Nephron (organoid): ENCODE measurements around the gene CDC14B.

Experiments used
- H3K27ac Mint-ChIP-seq, 3 experiments: 2 replicates each; pipeline ENCODE4 v1.8.0; 2020; ENCODE audit warnings: mixed read lengths in 3 of 3, mild to moderate bottlenecking in 2 of 3, moderate library complexity in 1 of 3
- H3K27me3 Mint-ChIP-seq: 2 replicates; pipeline ENCODE4 v1.8.0; 2021; ENCODE audit warnings: low read depth, mild to moderate bottlenecking, moderate library complexity, mixed read lengths
- H3K36me3 Mint-ChIP-seq: 2 replicates; pipeline ENCODE4 v1.8.0; 2020; ENCODE audit warnings: low read depth, mixed read lengths
- H3K4me1 Mint-ChIP-seq: 2 replicates; pipeline ENCODE4 v1.8.0; 2020; ENCODE audit warnings: mixed read lengths
- H3K4me3 Mint-ChIP-seq, 3 experiments: 2 replicates each; pipeline ENCODE4 v1.8.0; 2020; ENCODE audit warnings: mild to moderate bottlenecking in 3 of 3, mixed read lengths in 3 of 3, moderate library complexity in 2 of 3
- H3K9me3 Mint-ChIP-seq: 2 replicates; pipeline ENCODE4 v1.8.0; 2020; ENCODE audit warnings: mixed read lengths
- CTCF ChIP-seq, 3 experiments: fragments of 200-600 bp; sonication (generic); IDR thresholded peaks; one replicate each; pipeline ENCODE4 v1.5.0; 2021; ENCODE audit warnings: antibody characterized with exemption in 3 of 3; ENCODE audit not compliant: unreplicated experiment in 3 of 3

CDC14B gene

DNA sequence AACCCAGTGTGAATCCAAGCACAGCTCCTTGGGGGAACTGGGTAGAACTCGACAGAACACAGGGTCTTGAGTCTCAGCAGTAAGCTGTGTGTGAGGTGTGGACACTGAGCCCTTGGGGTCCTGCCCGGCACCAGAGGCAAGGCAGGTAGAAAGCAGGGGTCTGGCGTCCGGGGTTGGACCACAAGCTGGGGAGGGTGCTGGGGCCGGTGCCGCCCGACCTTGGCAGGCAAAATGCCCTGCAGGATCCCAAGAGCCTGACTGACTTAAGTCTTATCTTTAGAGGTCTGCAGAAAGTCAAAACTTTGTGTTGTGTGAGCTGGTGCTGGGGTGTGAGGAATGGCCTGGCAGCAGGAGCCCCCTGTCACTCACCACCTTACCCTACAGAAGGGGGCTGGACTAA, 120.4 kb downstream of the CDC14B start:
- Mint-ChIP-seq H3K27me3 (peaks cover 5% of the 10 kb centered on the region), H3K36me3 (peaks cover 15% of the 10 kb centered on the region), H3K27ac (no peak overlapping the region), H3K4me1 (peaks cover 17% of the 10 kb centered on the region), H3K4me3 (no peak overlapping the region), H3K9me3 (no peaks in the 10 kb centered on the region)
- TF ChIP-seq CTCF (IDR thresholded peaks at IDR 0.05; ENCODE audit: unreplicated experiment in 3 of 3) = no peak

DNA sequence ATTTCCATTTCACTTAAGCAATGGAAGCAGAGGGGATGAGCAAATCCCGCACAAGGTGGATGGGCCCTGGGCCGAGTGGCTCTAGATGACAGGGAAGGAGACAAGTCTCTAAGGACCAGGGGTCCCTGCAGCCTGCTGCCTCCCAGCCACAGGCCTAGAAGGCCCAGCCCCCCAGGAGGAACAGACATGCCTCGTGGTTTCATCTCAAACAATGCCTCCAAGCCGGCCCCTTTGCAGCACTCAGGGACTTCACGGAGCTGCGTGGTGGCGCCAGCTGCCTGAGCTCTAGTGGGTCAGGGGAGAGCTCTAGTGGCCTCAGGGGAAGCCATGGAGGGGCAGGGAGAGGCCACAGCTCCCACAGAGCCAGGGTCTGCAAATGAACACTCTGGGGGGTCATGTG, 120.8 kb downstream of the CDC14B start:
- Mint-ChIP-seq H3K27me3 (peaks cover 5% of the 10 kb centered on the region), H3K27ac (no peak overlapping the region), H3K9me3 (no peaks in the 10 kb centered on the region), H3K36me3 (peaks cover 14% of the 10 kb centered on the region), H3K4me1 (peaks cover 16% of the 10 kb centered on the region), H3K4me3 (no peak overlapping the region)
- no peak for TF ChIP-seq CTCF (IDR thresholded peaks at IDR 0.05; ENCODE audit: unreplicated experiment in 3 of 3)

- Mint-ChIP-seq H3K36me3 (peaks cover 12% of the 10 kb centered on the region), H3K9me3 (no peaks in the 10 kb centered on the region)
These were observed 122.6 kb downstream of the CDC14B start for GRCh38 chr9:96497117-96497399.

DNA sequence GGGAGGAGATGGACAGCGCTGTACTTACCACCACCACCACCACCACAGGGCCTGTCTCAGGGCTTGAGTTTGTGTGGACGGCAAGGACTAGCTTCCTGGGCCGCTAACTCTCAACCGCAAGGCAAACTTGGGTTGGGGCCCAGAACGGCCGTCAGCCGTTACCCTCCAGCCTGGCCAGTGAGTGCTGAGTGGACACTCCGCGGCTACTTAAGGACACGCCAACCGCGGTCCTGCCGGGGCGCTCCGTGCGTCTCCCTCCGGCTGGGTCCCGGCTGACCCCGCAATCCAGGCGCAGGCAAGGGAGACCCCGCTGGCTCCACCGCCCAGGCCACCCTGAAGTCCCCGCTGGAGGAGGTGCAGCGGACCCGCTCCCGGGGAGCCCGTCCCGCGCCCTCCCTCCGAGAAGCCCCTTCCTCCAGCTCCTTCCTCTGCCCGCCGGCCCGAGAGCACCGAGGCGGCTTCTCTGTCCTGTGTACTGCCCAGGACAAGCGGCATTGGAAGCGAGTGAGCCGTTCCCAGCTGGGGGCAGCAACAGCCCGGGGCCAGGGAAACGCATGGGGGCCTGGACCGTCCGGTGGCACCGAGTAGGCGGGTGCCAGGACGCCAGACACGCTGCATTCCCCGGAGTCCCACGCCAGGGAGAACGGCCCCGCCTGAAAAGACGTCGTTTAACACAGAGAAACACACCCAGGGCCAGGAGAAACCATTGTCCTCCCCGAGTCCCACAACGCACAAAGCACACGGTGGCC, 123.1 kb downstream of the CDC14B start:
- H3K27me3 Mint-ChIP-seq = peaks cover 5% of the 10 kb centered on the region
- TF ChIP-seq CTCF (IDR thresholded peaks at IDR 0.05; ENCODE audit: unreplicated experiment in 3 of 3) = no peak
- no peak overlapping the region for H3K27ac Mint-ChIP-seq
- H3K36me3 Mint-ChIP-seq = peaks cover 15% of the 10 kb centered on the region
- H3K4me3 Mint-ChIP-seq = no peak overlapping the region
- H3K4me1 Mint-ChIP-seq = peaks cover 11% of the 10 kb centered on the region
- H3K9me3 Mint-ChIP-seq = no peaks in the 10 kb centered on the region

More at GRCh38 chr9:96497117-96497399, 122.6 kb downstream of the CDC14B start:
- H3K27ac Mint-ChIP-seq = no peak overlapping the region
- peaks cover 5% of the 10 kb centered on the region for H3K27me3 Mint-ChIP-seq
- H3K4me1 Mint-ChIP-seq = peaks cover 11% of the 10 kb centered on the region
- H3K4me3 Mint-ChIP-seq = no peak overlapping the region
- TF ChIP-seq CTCF (IDR thresholded peaks at IDR 0.05; ENCODE audit: unreplicated experiment in 3 of 3) = no peak

DNA sequence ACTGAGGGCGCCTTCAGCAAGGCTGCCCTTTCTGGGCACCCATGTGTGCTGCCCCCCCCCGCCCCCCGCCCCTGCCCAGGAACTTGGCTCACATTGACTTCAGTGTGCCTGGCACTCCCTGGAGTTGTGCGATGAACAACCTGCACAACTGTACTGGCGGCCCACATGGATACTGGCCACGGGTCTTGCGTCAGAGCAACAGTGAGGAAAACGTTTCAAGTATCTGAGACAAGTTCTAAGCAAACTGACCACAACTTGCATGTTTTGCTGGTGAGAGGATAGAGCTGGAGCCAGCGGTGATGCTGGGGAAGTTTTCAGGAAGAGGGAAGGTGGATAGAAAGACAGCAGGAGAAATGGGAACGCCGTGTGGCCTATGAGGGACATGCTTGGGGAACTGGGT, 124.3 kb downstream of the CDC14B start:
- H3K4me3 Mint-ChIP-seq = no peak overlapping the region
- H3K4me1 Mint-ChIP-seq = peaks cover 10% of the 10 kb centered on the region
- H3K27ac Mint-ChIP-seq = no peak overlapping the region
- peaks cover 16% of the 10 kb centered on the region for H3K36me3 Mint-ChIP-seq
- H3K9me3 Mint-ChIP-seq = no peaks in the 10 kb centered on the region
- no peak for TF ChIP-seq CTCF (IDR thresholded peaks at IDR 0.05; ENCODE audit: unreplicated experiment in 3 of 3)
- peaks cover 5% of the 10 kb centered on the region for H3K27me3 Mint-ChIP-seq

DNA sequence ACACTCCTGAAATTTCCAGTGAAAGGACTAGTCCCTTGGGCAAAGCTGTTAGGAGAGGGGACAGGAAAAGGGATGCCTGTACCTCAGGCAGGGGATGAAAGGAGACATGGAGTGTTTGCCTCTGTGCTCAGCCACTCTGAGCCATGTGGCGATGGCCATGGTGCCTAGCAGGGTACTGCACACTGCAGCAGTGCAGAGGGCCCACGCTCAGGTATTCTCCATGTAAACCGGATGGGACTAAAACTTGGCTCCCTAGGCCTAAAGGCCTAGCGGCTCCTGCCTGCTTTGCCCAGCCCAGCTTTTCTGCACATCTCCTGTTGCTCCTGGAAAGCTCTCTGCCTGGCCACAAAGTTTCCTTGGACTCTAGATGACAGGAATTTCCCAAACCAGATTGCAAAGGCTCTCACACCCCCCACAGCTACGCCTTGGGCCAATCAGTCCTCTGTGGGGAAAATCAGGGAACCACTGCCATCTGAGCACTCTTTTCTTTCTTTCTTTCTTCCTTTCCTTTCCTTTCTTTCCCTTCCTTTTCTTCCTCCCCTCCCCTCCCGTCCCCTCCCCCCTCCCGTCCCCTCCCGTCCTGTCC, 125.3 kb downstream of the CDC14B start:
- peaks cover 24% of the 10 kb centered on the region for H3K36me3 Mint-ChIP-seq
- H3K4me3 Mint-ChIP-seq = no peak overlapping the region
- no peak for TF ChIP-seq CTCF (IDR thresholded peaks at IDR 0.05; ENCODE audit: unreplicated experiment in 3 of 3)
- H3K9me3 Mint-ChIP-seq = no peaks in the 10 kb centered on the region
- H3K27me3 Mint-ChIP-seq = peaks cover 7% of the 10 kb centered on the region
- peaks cover 10% of the 10 kb centered on the region for H3K4me1 Mint-ChIP-seq
- peak overlapping the region in 1 of 3 experiments; percentile 64 for H3K27ac Mint-ChIP-seq
